H1 (cell line): Measurements from ENCODE around the gene TP53RK. TPM values are rescaled to one million over a fixed set of nuclear protein-coding genes. Genes with fewer than 3 reads are reported as not detected.

ENCODE experiments used
- CTCF ChIA-PET: fragments of 300-600 bp; sonication (Branson Sonifier 250); formaldehyde crosslinking; loops from one replicate; lab custom pipeline; 2021; ENCODE audit not compliant: partially characterized antibody; lab: Charles Lee
- POLR2A ChIA-PET: fragments of 300-600 bp; sonication (Branson Sonifier 250); formaldehyde crosslinking; loops from one replicate; lab custom pipeline; 2021; ENCODE audit warnings: inconsistent platforms; ENCODE audit not compliant: partially characterized antibody; lab: Charles Lee
- DNase-seq, 2 experiments: peaks; one replicate each; pipeline versions ENCODE4 v3.0.0 to v3.0.0-alpha.2; 2010 to 2022; ENCODE audit warnings: low spot score in 2 of 2, low read depth in 1 of 2, mixed read lengths in 1 of 2
- FAIRE-seq: peaks from 2 replicates; lab custom pipeline; 2011; peaks lifted over from hg19 to GRCh38; lab: Jason Lieb, UNC
- H2AFZ ChIP-seq: 2 replicates; pipeline ENCODE4 v1.8.1; 2012; ENCODE audit warnings: low read length, inconsistent platforms
- H2AK5ac ChIP-seq: 2 replicates; pipeline ENCODE4 v1.6.1; 2013; ENCODE audit warnings: low read depth, low read length
- H2BK120ac ChIP-seq: replicated peaks from 2 replicates; pipeline ENCODE3; 2013; ENCODE audit warnings: low read depth, low read length, inconsistent platforms
- H2BK12ac ChIP-seq: 2 replicates; pipeline ENCODE4 v1.6.1; 2013; ENCODE audit warnings: low read depth, low read length
- H2BK15ac ChIP-seq: 2 replicates; pipeline ENCODE4 v1.6.1; 2013; ENCODE audit warnings: low read length
- H2BK20ac ChIP-seq: 2 replicates; pipeline ENCODE4 v1.6.1; 2013; ENCODE audit warnings: low read length
- H2BK5ac ChIP-seq: 2 replicates; pipeline ENCODE4 v1.6.1; 2013; ENCODE audit warnings: low read depth, low read length
- H3K14ac ChIP-seq: 2 replicates; pipeline ENCODE4 v1.6.1; 2013; ENCODE audit warnings: inconsistent platforms; ENCODE audit not compliant: insufficient read length
- H3K18ac ChIP-seq: 2 replicates; pipeline ENCODE4 v1.6.1; 2013; ENCODE audit warnings: low read length; ENCODE audit errors: extremely low read depth
- H3K23ac ChIP-seq: 2 replicates; pipeline ENCODE4 v1.6.1; 2013; ENCODE audit warnings: inconsistent platforms; ENCODE audit not compliant: insufficient read length
- H3K23me2 ChIP-seq: 2 replicates; pipeline ENCODE4 v1.6.1; 2013; ENCODE audit warnings: low read depth, low read length
- H3K27ac ChIP-seq: 2 replicates; pipeline ENCODE4 v1.6.1; 2011; ENCODE audit warnings: low read depth, low read length, inconsistent platforms
- H3K27me3 ChIP-seq, 4 experiments: replicated peaks in 1 of 4; 1 replicate in 1 of 4; 2 replicates in 3 of 4; pipeline versions ENCODE4 v1.6.1 to v1.8.1; 2011 to 2013; ENCODE audit warnings: low read length in 3 of 4, mild to moderate bottlenecking in 3 of 4, inconsistent platforms in 2 of 4, mixed read lengths in 2 of 4, moderate library complexity in 1 of 4; ENCODE audit not compliant: control insufficient read depth in 3 of 4, insufficient read depth in 3 of 4; ENCODE audit errors: extremely low read depth in 1 of 4
- H3K36me3 ChIP-seq, 4 experiments: 2 replicates each; pipeline versions ENCODE4 v1.6.1 to v1.8.1; 2011 to 2013; ENCODE audit warnings: mild to moderate bottlenecking in 4 of 4, low read length in 3 of 4, moderate library complexity in 2 of 4, control low read depth in 1 of 4, inconsistent platforms in 1 of 4; ENCODE audit not compliant: insufficient read depth in 4 of 4, control insufficient read depth in 2 of 4
- H3K4ac ChIP-seq: replicated peaks from 2 replicates; pipeline ENCODE3; 2013; ENCODE audit warnings: low read length, low read depth, mixed read lengths, inconsistent platforms; ENCODE audit not compliant: insufficient read length
- H3K4me1 ChIP-seq, 4 experiments: replicated peaks in 1 of 4; 1 replicate in 1 of 4; 2 replicates in 3 of 4; pipeline versions ENCODE4 v1.6.1 to v1.8.1; 2011 to 2013; ENCODE audit warnings: low read length in 3 of 4, inconsistent platforms in 2 of 4, mixed read lengths in 1 of 4; ENCODE audit not compliant: insufficient read depth in 4 of 4, control insufficient read depth in 3 of 4
- H3K4me2 ChIP-seq, 2 experiments: 2 replicates each; pipeline versions ENCODE4 v1.6.1 to v1.8.1; 2011 to 2013; ENCODE audit warnings: low read depth in 2 of 2, low read length in 2 of 2, control low read depth in 1 of 2, inconsistent platforms in 1 of 2, mild to moderate bottlenecking in 1 of 2; ENCODE audit not compliant: insufficient read depth in 1 of 2
- H3K4me3 ChIP-seq, 4 experiments: fragments of 200-600, 300-600 bp in 1 of 4; sonication (generic), shearing (Covaris generic), sonication (Bioruptor Twin) in 1 of 4; 2 replicates each; pipeline versions ENCODE4 v1.5.1 to v1.8.1; 2011 to 2016; ENCODE audit warnings: low read length in 4 of 4, low read depth in 3 of 4, control low read depth in 2 of 4, inconsistent platforms in 2 of 4, mild to moderate bottlenecking in 2 of 4, mixed read lengths in 1 of 4, moderate library complexity in 1 of 4; ENCODE audit not compliant: insufficient read depth in 2 of 4; ENCODE audit errors: extremely low read depth in 1 of 4
- H3K56ac ChIP-seq: replicated peaks from 2 replicates; pipeline ENCODE3; 2013; ENCODE audit warnings: low read depth, mild to moderate bottlenecking, mixed read lengths, low read length, inconsistent platforms; ENCODE audit not compliant: insufficient read length
- H3K79me1 ChIP-seq: 2 replicates; pipeline ENCODE4 v1.6.1; 2013; ENCODE audit warnings: low read depth, low read length, control low read depth
- H3K79me2 ChIP-seq, 2 experiments: 2 replicates each; pipeline versions ENCODE4 v1.6.1 to v1.8.1; 2012 to 2013; ENCODE audit warnings: low read length in 2 of 2, mild to moderate bottlenecking in 2 of 2, inconsistent platforms in 1 of 2; ENCODE audit not compliant: insufficient read depth in 2 of 2, control insufficient read depth in 1 of 2
- H3K9ac ChIP-seq, 4 experiments: replicated peaks in 1 of 4; 1 replicate in 1 of 4; 2 replicates in 3 of 4; pipeline versions ENCODE4 v1.6.1 to v1.8.1; 2011 to 2013; ENCODE audit warnings: low read depth in 3 of 4, low read length in 3 of 4, control low read depth in 2 of 4, mild to moderate bottlenecking in 2 of 4, moderate library complexity in 2 of 4, inconsistent platforms in 1 of 4; ENCODE audit errors: extremely low read depth in 1 of 4
- H3K9me3 ChIP-seq, 2 experiments: 2 replicates each; pipeline versions ENCODE4 v1.6.1 to v1.8.1; 2012 to 2013; ENCODE audit warnings: mild to moderate bottlenecking in 2 of 2, moderate library complexity in 2 of 2, control low read depth in 1 of 2, inconsistent platforms in 1 of 2, low read depth in 1 of 2, low read length in 1 of 2, mixed read lengths in 1 of 2; ENCODE audit not compliant: insufficient read depth in 2 of 2
- H4K20me1 ChIP-seq, 2 experiments: replicated peaks in 1 of 2; 2 replicates each; pipeline versions ENCODE3 to v1.8.1; 2011 to 2013; ENCODE audit warnings: inconsistent platforms in 2 of 2, low read length in 2 of 2, mild to moderate bottlenecking in 1 of 2; ENCODE audit not compliant: insufficient read depth in 2 of 2, control insufficient read depth in 1 of 2
- H4K5ac ChIP-seq: 2 replicates; pipeline ENCODE4 v1.6.1; 2013; ENCODE audit warnings: low read length, low read depth, mixed read lengths, inconsistent platforms; ENCODE audit not compliant: insufficient read length
- H4K8ac ChIP-seq: 2 replicates; pipeline ENCODE4 v1.8.0; 2013; ENCODE audit warnings: mild to moderate bottlenecking, moderate library complexity, low read length, inconsistent platforms; ENCODE audit not compliant: insufficient read depth; ENCODE audit errors: extremely low read depth
- H4K91ac ChIP-seq: replicated peaks from 2 replicates; pipeline ENCODE3; 2013; ENCODE audit warnings: low read length, mixed read lengths, inconsistent platforms; ENCODE audit not compliant: insufficient read length
- ATF3 ChIP-seq: IDR thresholded peaks from 2 replicates; pipeline ENCODE4 v1.6.1; 2011; ENCODE audit warnings: low read depth, mild to moderate bottlenecking, low read length; ENCODE audit not compliant: insufficient read depth
- CREB1 ChIP-seq: IDR thresholded peaks from 2 replicates; pipeline ENCODE4 v1.6.1; 2012; ENCODE audit warnings: inconsistent platforms
- EP300 ChIP-seq, 2 experiments: IDR thresholded peaks; 1 replicate in 1 of 2; 2 replicates in 1 of 2; pipeline ENCODE4 v1.6.1; 2011 to 2012; ENCODE audit warnings: low read depth in 2 of 2, low read length in 2 of 2, mild to moderate bottlenecking in 2 of 2, borderline replicate concordance in 1 of 2, inconsistent platforms in 1 of 2, moderate library complexity in 1 of 2
- FOSL1 ChIP-seq: IDR thresholded peaks from 2 replicates; pipeline ENCODE4 v1.6.1; 2011; ENCODE audit warnings: mild to moderate bottlenecking, low read depth, low read length, moderate library complexity; ENCODE audit not compliant: insufficient read depth
- KDM1A ChIP-seq: fragments of 200-600, 300-600 bp; sonication (generic); IDR thresholded peaks from 2 replicates; pipeline ENCODE4 v1.7.1; 2016; ENCODE audit warnings: mild to moderate bottlenecking, low read length, borderline replicate concordance
- PHF8 ChIP-seq: fragments of 200-600 bp; sonication (generic); conservative IDR thresholded peaks from 2 replicates; pipeline ENCODE4 v1.7.1; 2012; ENCODE audit warnings: low read depth, mild to moderate bottlenecking, inconsistent platforms, low read length, moderate library complexity
- POU5F1 ChIP-seq: IDR thresholded peaks from 2 replicates; pipeline ENCODE4 v1.6.1; 2011; ENCODE audit warnings: low read depth, mild to moderate bottlenecking, low read length, moderate library complexity
- RXRA ChIP-seq: IDR thresholded peaks from 2 replicates; pipeline ENCODE4 v1.6.1; 2011; ENCODE audit warnings: low read depth, mild to moderate bottlenecking, low read length, moderate library complexity; ENCODE audit not compliant: insufficient read depth
- SP4 ChIP-seq: IDR thresholded peaks from 2 replicates; pipeline ENCODE4 v1.6.1; 2012; ENCODE audit warnings: low read length, inconsistent platforms
- TAF7 ChIP-seq: optimal IDR thresholded peaks from 2 replicates; pipeline ENCODE3; 2011; ENCODE audit warnings: low read depth, mild to moderate bottlenecking, inconsistent platforms, low read length, moderate library complexity, borderline replicate concordance
- YY1 ChIP-seq: IDR thresholded peaks from 2 replicates; pipeline ENCODE4 v1.6.1; 2011; ENCODE audit warnings: low read depth, mild to moderate bottlenecking, low read length
- WGBS, 2 experiments: shearing (Covaris generic) in 1 of 2; methylation state at CpG; one replicate each; pipeline versions ENCODE4 v1.1.6 to v1.1.7; 2013 to 2015; ENCODE audit warnings: low lambda C conversion rate in 2 of 2, mixed read lengths in 2 of 2, inconsistent platforms in 1 of 2, low coverage in 1 of 2, missing lambda C conversion rate in 1 of 2; ENCODE audit not compliant: insufficient replicate concordance in 2 of 2, insufficient coverage in 1 of 2, insufficient read length in 1 of 2; ENCODE audit errors: extremely low coverage in 1 of 2, missing lambda C conversion rate in 1 of 2; 5-methylcytosine and 5-hydroxymethylcytosine counted together
- polyA plus RNA-seq, 7 experiments: library from polyadenylated mRNA; depleted of rRNA in 3 of 7; stranded (reverse) in 5 of 7; unstranded in 2 of 7; fragments of >200 nt in 5 of 7; fragments of 200-250 nt in 2 of 7; gene quantifications; 1 replicate in 5 of 7; 2 replicates in 1 of 7; 4 replicates in 1 of 7; pipeline versions ENCODE4 v1.2.1 to v1.2.3, GENCODE V29; 2011 to 2013; ENCODE audit warnings: missing spikeins in 2 of 7, mixed read lengths in 2 of 7
- total RNA-seq: library from RNA; stranded (reverse); fragmentation: NEBNext Ultra II Directional; extraction: Animal tissue kit (Norgen Biotek cat#: 25700); gene quantifications from 2 replicates; pipeline ENCODE4 v1.2.1, GENCODE V29; 2021
- TF ChIP-seq, protein P1 (sequence below): IDR thresholded peaks from 2 replicates; pipeline ENCODE4 v1.6.1; 2012; ENCODE audit warnings: inconsistent platforms

TP53RK gene
- total and polyA plus RNA-seq, 2 of the 8 experiments (the other 6 are each of a cell fraction or from before 2014, with no cell fraction given), result 8.5 to 16.3 TPM

DNA sequence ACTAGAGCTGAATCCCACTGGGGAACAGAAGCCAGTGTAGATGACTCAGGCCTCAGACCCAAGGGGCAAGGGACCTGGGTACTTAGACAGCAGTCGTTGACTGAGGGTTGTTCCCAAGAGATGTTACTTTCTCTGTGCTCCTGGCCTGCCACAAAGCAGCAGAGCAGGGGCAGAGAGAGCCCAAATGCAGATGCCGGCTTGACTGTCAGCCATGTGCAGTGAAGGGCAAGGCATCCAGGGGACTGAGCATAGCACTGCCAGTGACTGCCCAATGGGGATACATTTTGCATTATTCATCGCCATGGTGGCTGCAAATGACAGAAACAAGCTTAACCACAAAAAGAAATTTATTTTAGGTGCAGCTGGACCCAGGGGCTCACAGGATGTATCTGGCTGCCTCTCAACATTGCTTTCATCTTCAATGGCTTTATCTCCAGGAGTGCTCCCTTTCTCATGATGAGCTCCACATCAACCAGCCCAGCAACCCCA lies 7.6 kb upstream of the TP53RK start:
- no peak overlapping the region for H3K4me3 ChIP-seq
- H3K18ac ChIP-seq, result no peak overlapping the region
- 89% methylated on average over 3 of the region's 3 CpGs; no CpG with 5 or more reads in 1 of the 2 experiments for whole genome bisulfite sequencing, 2 experiments
- POLR2A ChIA-PET, result interaction anchor here (1.9 to 4.5 kb wide), 2 partner anchors 8 to 13 kb away, joined by 7 to 36 read pairs; partner anchors contain the start of gene TP53RK
- DNase-seq, result no peak
- H2AFZ ChIP-seq, result no peak overlapping the region
- H2BK20ac ChIP-seq, result no peak overlapping the region
- no peak overlapping the region for H3K14ac ChIP-seq
- H4K8ac ChIP-seq, result no peak overlapping the region
- no peak overlapping the region for H3K9ac ChIP-seq
- no peak overlapping the region for H2BK15ac ChIP-seq
- no peaks in the 10 kb centered on the region for H3K79me1 ChIP-seq
- H3K23ac ChIP-seq, result no peak overlapping the region
- H3K4me2 ChIP-seq, result no peak overlapping the region
- H4K20me1 ChIP-seq, result no peaks in the 10 kb centered on the region
- H3K27ac ChIP-seq, result no peak overlapping the region
- H3K27me3 ChIP-seq, result no peaks in the 10 kb centered on the region
- H3K4me1 ChIP-seq, result peaks cover 0 to 5% (median 3%) of the 10 kb centered on the region in 4 experiments; a peak in 3 of 7 replicates
- H3K9me3 ChIP-seq, result no peaks in the 10 kb centered on the region; a peak in 1 of 4 replicates
- no peak overlapping the region for H3K4ac ChIP-seq
- no peak overlapping the region for H2BK5ac ChIP-seq
- no peak overlapping the region for H2BK120ac ChIP-seq
- H2AK5ac ChIP-seq, result no peak overlapping the region
- no peak overlapping the region for H4K5ac ChIP-seq
- CTCF ChIA-PET, result interaction anchor here (0.7 to 2.1 kb wide), 10 partner anchors 9 to 158 kb away, joined by 3 to 7 read pairs (median 4); no protein-coding TSS in a partner anchor
- H4K91ac ChIP-seq, result no peak overlapping the region
- H3K36me3 ChIP-seq, result no peaks in the 10 kb centered on the region
- no peaks in the 10 kb centered on the region; the same call in 1 of the 2 replicates for H3K23me2 ChIP-seq
- no peak overlapping the region for H2BK12ac ChIP-seq
- H3K79me2 ChIP-seq, result no peaks in the 10 kb centered on the region
- no peak for FAIRE-seq
- H3K56ac ChIP-seq, result no peak overlapping the region
- TF ChIP-seq TAF7, result no peak
- no peak for TF ChIP-seq POU5F1
- TF ChIP-seq FOSL1, result no peak
- TF ChIP-seq CREB1, result no peak
- no peak for TF ChIP-seq RXRA
- no peak for TF ChIP-seq SP4
- TF ChIP-seq ATF3, result no peak
- TF ChIP-seq KDM1A, result no peak
- no peak for TF ChIP-seq EP300 (IDR thresholded peaks at IDR 0.05; ENCODE audit: borderline replicate concordance in 1 of 2, low read depth in 2 of 2, low read length in 2 of 2)
- no peak for TF ChIP-seq YY1
- TF ChIP-seq PHF8, result no peak
- TF ChIP-seq, protein P1, sequence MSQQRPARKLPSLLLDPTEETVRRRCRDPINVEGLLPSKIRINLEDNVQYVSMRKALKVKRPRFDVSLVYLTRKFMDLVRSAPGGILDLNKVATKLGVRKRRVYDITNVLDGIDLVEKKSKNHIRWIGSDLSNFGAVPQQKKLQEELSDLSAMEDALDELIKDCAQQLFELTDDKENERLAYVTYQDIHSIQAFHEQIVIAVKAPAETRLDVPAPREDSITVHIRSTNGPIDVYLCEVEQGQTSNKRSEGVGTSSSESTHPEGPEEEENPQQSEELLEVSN, result no peak
